HG03457 (cell line): Measurements from ENCODE around the gene TNNI3.
"Not testable (repeated sequence)": the region's sequence is repeated elsewhere in the genome, so short reads cannot be mapped to it uniquely, and the experiment has no call there.

Experiments used
- ATAC-seq: cut with Tn5 transposase; IDR thresholded peaks from one replicate; pipeline ENCODE4 v1.9.1; 2021; ENCODE audit warnings: moderate number of reproducible peaks; ENCODE audit not compliant: unreplicated experiment

The TNNI3 gene

GRCh38 chr19:55114566-55115145 is 42.9 kb downstream of the TNNI3 start:
- ATAC-seq = no peak

- no peak for ATAC-seq
Observed at GRCh38 chr19:55113570-55114039, 43.9 kb downstream of the TNNI3 start.

GRCh38 chr19:55112777-55113569 is 44.6 kb downstream of the TNNI3 start:
- ATAC-seq = no peak

GRCh38 chr19:55112246-55112776 is 45.2 kb downstream of the TNNI3 start:
- no peak for ATAC-seq

- no peak for ATAC-seq
Observed at GRCh38 chr19:55111238-55111831, 46.2 kb downstream of the TNNI3 start.

GRCh38 chr19:55109527-55110291 is 47.8 kb downstream of the TNNI3 start:
- no peak for ATAC-seq

- ATAC-seq = not testable (repeated sequence)
Observed at GRCh38 chr19:55107252-55107651, 50.3 kb downstream of the TNNI3 start.

- ATAC-seq = no peak
Observed at GRCh38 chr19:55106591-55106990, 50.9 kb downstream of the TNNI3 start.

- ATAC-seq = no peak
Observed at GRCh38 chr19:55105237-55105636, 52.3 kb downstream of the TNNI3 start.

- ATAC-seq = no peak
Observed at GRCh38 chr19:55103190-55103589, 54.3 kb downstream of the TNNI3 start.
